Stimulated activated CD4-positive, alpha-beta T cell treated with anti-CD3 and anti-CD28 coated beads, Interleukin-4, amount 100 ng/mL, for 24 hours (primary cell): ENCODE measurements around the gene OGDHL.

Source experiments
- DNase-seq: peaks from one replicate; pipeline ENCODE4 v3.0.0-alpha.2; 2020

OGDHL gene

GRCh38 chr10:49686651-49687050 lies 75.5 kb downstream of the OGDHL start:
- no peak for DNase-seq
